ENCODE measurements around the gene IDH3G. TPM values are rescaled to one million over a fixed set of nuclear protein-coding genes. Genes with fewer than 3 reads are reported as not detected.

The IDH3G gene
- total RNA-seq, 1 experiment from 2014 or later: 89.4 TPM

DNA sequence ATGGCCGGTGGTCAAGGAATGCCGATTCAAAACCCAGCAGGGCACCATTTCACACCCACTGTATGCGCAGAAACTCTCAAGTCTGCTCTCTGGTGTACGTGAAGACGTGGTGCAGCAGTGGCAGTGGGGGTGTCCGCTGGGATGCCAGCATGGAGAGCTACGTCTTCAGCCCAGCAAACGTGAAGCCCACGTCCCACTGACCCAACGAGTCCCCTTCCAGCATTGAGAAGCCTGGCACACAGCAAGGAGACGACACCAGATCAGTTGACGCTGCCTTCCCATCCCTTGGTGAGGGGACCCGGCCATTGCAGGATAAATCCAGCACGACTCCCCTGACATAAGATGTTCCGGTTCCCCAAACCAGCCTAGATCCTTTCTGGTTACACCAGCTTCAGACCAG, 32.3 kb downstream of the IDH3G start:
- ChIA-PET POLR2A (no interaction called here), CTCF (no interaction called here)
- intact Hi-C loops (cut with micrococcal nuclease; ENCODE audit: unreplicated experiment) (loop anchor here (10.0 kb wide), 2 partner anchors 123 to 163 kb away; partner anchors contain the start of genes ARHGAP4 and L1CAM), in situ Hi-C loops (cut with HindIII; ENCODE audit: low pct_unique_long_range_greater_than_20kb, low sequenced_read_pairs) (no loop called here)
- ATAC-seq (no peak), DNase-seq (ENCODE audit: low read depth, low spot score) (no peak)
- no peaks in the 10 kb centered on the region for H3K9me3 ChIP-seq (ENCODE audit: control insufficient read depth, insufficient read depth, low read depth, low read length)
- no peaks in the 10 kb centered on the region for H3K27me3 ChIP-seq (ENCODE audit: control insufficient read depth, insufficient read depth, low read length)
- no peak overlapping the region for H3K4me3 ChIP-seq (ENCODE audit: low read depth in 2 of 2, low read length in 2 of 2)
- TF ChIP-seq, protein P1, sequence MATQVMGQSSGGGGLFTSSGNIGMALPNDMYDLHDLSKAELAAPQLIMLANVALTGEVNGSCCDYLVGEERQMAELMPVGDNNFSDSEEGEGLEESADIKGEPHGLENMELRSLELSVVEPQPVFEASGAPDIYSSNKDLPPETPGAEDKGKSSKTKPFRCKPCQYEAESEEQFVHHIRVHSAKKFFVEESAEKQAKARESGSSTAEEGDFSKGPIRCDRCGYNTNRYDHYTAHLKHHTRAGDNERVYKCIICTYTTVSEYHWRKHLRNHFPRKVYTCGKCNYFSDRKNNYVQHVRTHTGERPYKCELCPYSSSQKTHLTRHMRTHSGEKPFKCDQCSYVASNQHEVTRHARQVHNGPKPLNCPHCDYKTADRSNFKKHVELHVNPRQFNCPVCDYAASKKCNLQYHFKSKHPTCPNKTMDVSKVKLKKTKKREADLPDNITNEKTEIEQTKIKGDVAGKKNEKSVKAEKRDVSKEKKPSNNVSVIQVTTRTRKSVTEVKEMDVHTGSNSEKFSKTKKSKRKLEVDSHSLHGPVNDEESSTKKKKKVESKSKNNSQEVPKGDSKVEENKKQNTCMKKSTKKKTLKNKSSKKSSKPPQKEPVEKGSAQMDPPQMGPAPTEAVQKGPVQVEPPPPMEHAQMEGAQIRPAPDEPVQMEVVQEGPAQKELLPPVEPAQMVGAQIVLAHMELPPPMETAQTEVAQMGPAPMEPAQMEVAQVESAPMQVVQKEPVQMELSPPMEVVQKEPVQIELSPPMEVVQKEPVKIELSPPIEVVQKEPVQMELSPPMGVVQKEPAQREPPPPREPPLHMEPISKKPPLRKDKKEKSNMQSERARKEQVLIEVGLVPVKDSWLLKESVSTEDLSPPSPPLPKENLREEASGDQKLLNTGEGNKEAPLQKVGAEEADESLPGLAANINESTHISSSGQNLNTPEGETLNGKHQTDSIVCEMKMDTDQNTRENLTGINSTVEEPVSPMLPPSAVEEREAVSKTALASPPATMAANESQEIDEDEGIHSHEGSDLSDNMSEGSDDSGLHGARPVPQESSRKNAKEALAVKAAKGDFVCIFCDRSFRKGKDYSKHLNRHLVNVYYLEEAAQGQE (IDR thresholded peaks at IDR 0.05; ENCODE audit: insufficient read depth in 1 of 2, low read depth in 2 of 2, low read length in 1 of 2): no peak
- TF ChIP-seq TCF7L2 (IDR thresholded peaks at IDR 0.05; ENCODE audit: low read depth, low read length): no peak
- no peak for TF ChIP-seq SIN3A (IDR thresholded peaks at IDR 0.05; ENCODE audit: borderline replicate concordance, insufficient read depth, low read depth, low read length)
- no peak for TF ChIP-seq POLR2AphosphoS5 (IDR thresholded peaks at IDR 0.05; ENCODE audit: low read depth, low read length)
- TF ChIP-seq, protein P2, sequence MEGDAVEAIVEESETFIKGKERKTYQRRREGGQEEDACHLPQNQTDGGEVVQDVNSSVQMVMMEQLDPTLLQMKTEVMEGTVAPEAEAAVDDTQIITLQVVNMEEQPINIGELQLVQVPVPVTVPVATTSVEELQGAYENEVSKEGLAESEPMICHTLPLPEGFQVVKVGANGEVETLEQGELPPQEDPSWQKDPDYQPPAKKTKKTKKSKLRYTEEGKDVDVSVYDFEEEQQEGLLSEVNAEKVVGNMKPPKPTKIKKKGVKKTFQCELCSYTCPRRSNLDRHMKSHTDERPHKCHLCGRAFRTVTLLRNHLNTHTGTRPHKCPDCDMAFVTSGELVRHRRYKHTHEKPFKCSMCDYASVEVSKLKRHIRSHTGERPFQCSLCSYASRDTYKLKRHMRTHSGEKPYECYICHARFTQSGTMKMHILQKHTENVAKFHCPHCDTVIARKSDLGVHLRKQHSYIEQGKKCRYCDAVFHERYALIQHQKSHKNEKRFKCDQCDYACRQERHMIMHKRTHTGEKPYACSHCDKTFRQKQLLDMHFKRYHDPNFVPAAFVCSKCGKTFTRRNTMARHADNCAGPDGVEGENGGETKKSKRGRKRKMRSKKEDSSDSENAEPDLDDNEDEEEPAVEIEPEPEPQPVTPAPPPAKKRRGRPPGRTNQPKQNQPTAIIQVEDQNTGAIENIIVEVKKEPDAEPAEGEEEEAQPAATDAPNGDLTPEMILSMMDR (IDR thresholded peaks at IDR 0.05): no peak
- no peak overlapping the region for H3K27ac ChIP-seq (ENCODE audit: low read length)
- peaks cover 25% of the 10 kb centered on the region for H3K4me1 ChIP-seq (ENCODE audit: control insufficient read depth, insufficient read depth, low read length)
- BruUV-seq (replicated peaks): no TSS peak
- no peaks in the 10 kb centered on the region for H3K36me3 ChIP-seq (ENCODE audit: control insufficient read depth, insufficient read depth, low read length)

DNA sequence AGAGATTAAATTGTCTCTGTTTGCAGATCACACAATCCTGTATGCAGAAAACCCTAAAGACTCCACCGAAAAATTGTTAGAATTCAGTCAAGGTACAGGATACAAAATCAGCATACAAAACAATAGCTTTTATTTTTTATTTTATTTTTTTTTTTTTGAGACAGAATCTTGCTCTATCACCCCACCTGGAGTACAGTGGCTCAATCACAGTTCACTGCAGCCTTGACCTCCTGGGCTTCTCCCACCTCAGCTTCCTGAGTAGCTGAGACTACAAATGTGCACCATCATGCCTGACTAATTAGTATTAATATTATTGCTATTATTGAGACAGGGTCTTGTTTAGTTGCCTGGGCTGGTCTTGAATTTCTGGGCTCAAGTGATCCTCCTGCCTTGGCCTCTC, 39.0 kb downstream of the IDH3G start:
- no peaks in the 10 kb centered on the region for H3K36me3 ChIP-seq (ENCODE audit: control insufficient read depth, insufficient read depth, low read length)
- no peak overlapping the region for H3K27ac ChIP-seq (ENCODE audit: low read length)
- H3K27me3 ChIP-seq (ENCODE audit: control insufficient read depth, insufficient read depth, low read length): no peaks in the 10 kb centered on the region
- H3K4me3 ChIP-seq (ENCODE audit: low read depth in 2 of 2, low read length in 2 of 2): no peak overlapping the region
- ChIA-PET POLR2A (interaction anchor here (0.6 kb wide), 1 partner anchor 11 kb away, joined by 3 read pairs; no protein-coding TSS in a partner anchor), CTCF (no interaction called here)
- no TSS peak for BruUV-seq (replicated peaks)
- no peak for TF ChIP-seq SIN3A (IDR thresholded peaks at IDR 0.05; ENCODE audit: borderline replicate concordance, insufficient read depth, low read depth, low read length)
- TF ChIP-seq TCF7L2 (IDR thresholded peaks at IDR 0.05; ENCODE audit: low read depth, low read length): no peak
- TF ChIP-seq, protein P2 (IDR thresholded peaks at IDR 0.05): no peak
- TF ChIP-seq POLR2AphosphoS5 (IDR thresholded peaks at IDR 0.05; ENCODE audit: low read depth, low read length): no peak
- TF ChIP-seq, protein P1 (IDR thresholded peaks at IDR 0.05; ENCODE audit: insufficient read depth in 1 of 2, low read depth in 2 of 2, low read length in 1 of 2): no peak
- intact Hi-C loops (cut with micrococcal nuclease; ENCODE audit: unreplicated experiment) (no loop called here), in situ Hi-C loops (cut with HindIII; ENCODE audit: low pct_unique_long_range_greater_than_20kb, low sequenced_read_pairs) (no loop called here)
- H3K9me3 ChIP-seq (ENCODE audit: control insufficient read depth, insufficient read depth, low read depth, low read length): no peaks in the 10 kb centered on the region
- no peak for ATAC-seq
- no peaks in the 10 kb centered on the region for H3K4me1 ChIP-seq (ENCODE audit: control insufficient read depth, insufficient read depth, low read length)
- DNase-seq (ENCODE audit: low read depth, low spot score): no peak
